Smooth muscle cell (in vitro differentiated cells): Measurements from ENCODE around the gene AJUBA. TPM values are rescaled to one million over a fixed set of nuclear protein-coding genes. Genes with fewer than 3 reads are reported as not detected.

Source experiments
- DNase-seq: peaks from one replicate; lab custom pipeline; 2025; ENCODE audit not compliant: unreplicated experiment; lab: John Stamatoyannopoulos, UW
- H2AFZ ChIP-seq: fragments of 200-600 bp; sonication (generic); 2 replicates; pipeline ENCODE4 v1.6.0; 2016; ENCODE audit warnings: antibody characterized with exemption, low read depth, mild to moderate bottlenecking
- H3F3A ChIP-seq: fragments of 200-600 bp; sonication (generic); 2 replicates; pipeline ENCODE4 v1.6.0; 2017; ENCODE audit warnings: antibody characterized with exemption, low read depth
- H3K27ac ChIP-seq: fragments of 200-600 bp; sonication (generic); 2 replicates; pipeline ENCODE4 v1.5.1; 2016; ENCODE audit warnings: low read depth, mild to moderate bottlenecking
- H3K27me3 ChIP-seq: fragments of 200-600 bp; sonication (generic); 2 replicates; pipeline ENCODE4 v1.6.1; 2016; ENCODE audit warnings: low read depth, mild to moderate bottlenecking
- H3K36me3 ChIP-seq: fragments of 200-600 bp; sonication (generic); 2 replicates; pipeline ENCODE4 v1.5.1; 2016; ENCODE audit warnings: low read depth
- H3K4me1 ChIP-seq: fragments of 200-600 bp; sonication (generic); 2 replicates; pipeline ENCODE4 v1.5.1; 2016; ENCODE audit warnings: low read depth
- H3K4me2 ChIP-seq: fragments of 200-600 bp; sonication (generic); 2 replicates; pipeline ENCODE4 v1.6.0; 2016; ENCODE audit warnings: mild to moderate bottlenecking
- H3K4me3 ChIP-seq: fragments of 200-600 bp; sonication (generic); 2 replicates; pipeline ENCODE4 v1.5.1; 2016; ENCODE audit warnings: mild to moderate bottlenecking
- H3K79me2 ChIP-seq: fragments of 200-600 bp; sonication (generic); 2 replicates; pipeline ENCODE4 v1.6.0; 2016; ENCODE audit warnings: low read depth, mild to moderate bottlenecking
- H3K9ac ChIP-seq: fragments of 200-600 bp; sonication (generic); 2 replicates; pipeline ENCODE4 v1.6.0; 2016; ENCODE audit warnings: low read depth
- H3K9me3 ChIP-seq: fragments of 200-600 bp; sonication (generic); replicated peaks from 2 replicates; pipeline ENCODE4 v1.5.1; 2016; ENCODE audit warnings: low read depth
- H4K20me1 ChIP-seq: fragments of 200-600 bp; sonication (generic); 2 replicates; pipeline ENCODE4 v1.6.0; 2016; ENCODE audit warnings: low read depth
- CTCF ChIP-seq: fragments of 200-600 bp; sonication (generic); IDR thresholded peaks from 2 replicates; pipeline ENCODE4 v1.5.1; 2017; ENCODE audit warnings: borderline replicate concordance, mild to moderate bottlenecking, antibody characterized with exemption; ENCODE audit not compliant: insufficient read depth, poor library complexity, severe bottlenecking
- WGBS: methylation state at CpG from one replicate; pipeline ENCODE4 v1.1.7; 2016; ENCODE audit warnings: low lambda C conversion rate; 5-methylcytosine and 5-hydroxymethylcytosine counted together
- polyA plus RNA-seq: library from polyadenylated mRNA; unstranded; fragments of >200 nt; fragmentation: Nextera tagmentation; extraction: Ambion mirVana; gene quantifications from 2 replicates; pipeline ENCODE4 v1.2.1, GENCODE V29; 2016
- total RNA-seq: library from RNA; depleted of rRNA; stranded (reverse); fragments of >200 nt; gene quantifications from 2 replicates; pipeline ENCODE4 v1.2.3, GENCODE V29; 2014

The AJUBA gene
- total and polyA plus RNA-seq, 2 experiments from 2014 or later, result 19.8 to 20.7 TPM

DNA sequence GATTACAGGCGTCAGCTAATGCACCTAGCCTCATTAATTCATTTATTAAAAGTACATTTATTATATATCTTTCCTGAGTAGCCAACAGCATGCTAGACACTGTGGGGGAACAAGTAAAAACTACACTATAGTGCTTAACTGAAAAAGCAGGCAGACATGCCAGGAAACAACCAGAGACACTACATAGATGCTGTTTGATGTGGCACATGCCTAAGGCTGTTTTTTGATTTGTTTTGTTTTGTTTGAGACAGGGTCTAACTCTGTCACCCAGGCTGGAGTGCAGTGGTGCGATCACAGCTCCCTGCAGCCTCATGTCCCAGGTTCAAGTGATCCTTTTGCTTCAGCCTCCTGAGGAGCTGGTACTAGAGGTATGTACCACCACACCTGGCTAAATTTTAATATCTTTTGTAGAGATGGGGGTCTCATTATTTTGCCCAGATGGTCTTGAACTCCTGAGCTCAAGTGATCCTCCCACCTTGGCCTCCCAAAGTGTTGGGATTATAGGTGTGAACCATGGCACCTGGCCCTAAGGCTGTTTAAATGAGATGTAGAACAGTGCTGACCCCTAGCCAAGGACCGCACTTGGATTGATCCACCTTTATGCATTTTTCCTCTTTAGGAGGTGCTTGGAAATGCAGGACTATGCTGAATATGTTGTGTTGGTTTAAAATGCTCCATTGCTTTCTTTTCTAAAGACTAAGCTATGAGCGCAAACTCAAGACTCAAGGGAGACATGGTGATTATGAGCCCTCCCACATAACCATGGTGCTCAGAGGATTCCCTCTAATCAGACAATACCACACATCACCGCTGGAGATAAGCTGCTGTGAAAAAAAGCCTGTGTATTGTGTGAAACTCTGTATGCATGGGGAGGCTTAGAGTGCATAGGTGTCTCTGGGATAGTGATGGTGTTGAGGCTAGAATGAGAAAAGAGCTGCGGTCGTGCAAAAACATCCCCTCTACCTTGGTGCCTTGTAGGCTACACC is 38.1 kb upstream of the AJUBA start:
- no peak for DNase-seq
- Histone ChIP-seq H3K9me3 (no peaks in the 10 kb centered on the region), H3K4me1 (no peaks in the 10 kb centered on the region), H3K4me2 (no peak overlapping the region), H3K27ac (no peak overlapping the region), H3K9ac (no peak overlapping the region), H3K79me2 (no peaks in the 10 kb centered on the region), H2AFZ (no peak overlapping the region), H3K27me3 (no peaks in the 10 kb centered on the region), H3K4me3 (no peak overlapping the region), H4K20me1 (no peaks in the 10 kb centered on the region), H3K36me3 (no peaks in the 10 kb centered on the region), H3F3A (no peaks in the 10 kb centered on the region)
- TF ChIP-seq CTCF, result no peak
- 89% methylated on average over 7 of the region's 7 CpGs for WGBS

GRCh38 chr14:23018107-23018506 is 35.8 kb upstream of the AJUBA start:
- Histone ChIP-seq H3K9me3 (no peaks in the 10 kb centered on the region), H3K36me3 (no peaks in the 10 kb centered on the region)

DNA sequence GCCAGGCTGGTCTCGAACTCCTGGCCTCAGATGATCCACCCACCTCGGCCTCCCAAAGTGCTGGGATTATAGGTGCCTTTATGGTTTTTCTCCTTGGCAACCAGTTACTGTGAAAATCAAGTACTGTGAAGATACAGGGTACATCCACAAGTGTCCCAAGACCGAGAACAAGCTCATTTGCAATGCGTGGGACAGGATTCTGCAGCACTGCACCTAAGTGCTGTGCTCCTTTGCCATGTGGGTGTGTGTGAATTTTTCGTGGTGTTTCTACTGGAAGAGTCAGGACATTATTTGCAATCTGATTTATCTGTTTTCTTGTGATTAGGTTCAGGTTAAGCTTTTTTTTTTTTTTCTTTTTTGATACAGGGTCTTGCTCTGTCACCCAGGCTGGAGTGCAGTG is 34.7 kb upstream of the AJUBA start:
- Histone ChIP-seq H3K9me3 (no peaks in the 10 kb centered on the region), H3K79me2 (no peaks in the 10 kb centered on the region), H3K4me1 (no peaks in the 10 kb centered on the region), H3K4me3 (no peak overlapping the region), H3K27me3 (no peaks in the 10 kb centered on the region), H3K27ac (no peak overlapping the region), H3K4me2 (no peak overlapping the region), H2AFZ (no peak overlapping the region), H3K9ac (no peak overlapping the region), H4K20me1 (no peaks in the 10 kb centered on the region), H3K36me3 (no peaks in the 10 kb centered on the region), H3F3A (no peaks in the 10 kb centered on the region)
- no peak for TF ChIP-seq CTCF
- WGBS, result 89% methylated on average over 5 of the region's 5 CpGs
- DNase-seq, result no peak

More at GRCh38 chr14:23018107-23018506, 35.8 kb upstream of the AJUBA start:
- no peak overlapping the region for H3K9ac ChIP-seq
- no peak overlapping the region for H3K27ac ChIP-seq
- H3K4me1 ChIP-seq, result no peaks in the 10 kb centered on the region
- H4K20me1 ChIP-seq, result no peaks in the 10 kb centered on the region
- TF ChIP-seq CTCF, result no peak
- no peak overlapping the region for H3K4me2 ChIP-seq
- H3F3A ChIP-seq, result no peaks in the 10 kb centered on the region
- H3K27me3 ChIP-seq, result no peaks in the 10 kb centered on the region
- H3K4me3 ChIP-seq, result no peak overlapping the region
- DNase-seq, result no peak
- no peaks in the 10 kb centered on the region for H3K79me2 ChIP-seq
- no peak overlapping the region for H2AFZ ChIP-seq
